Epithelial cell of prostate (primary cell): Measurements from ENCODE around the gene UBE2E2.

Source experiments
- DNase-seq: peaks from one replicate; pipeline ENCODE4 v3.0.0-alpha.2; 2011; ENCODE audit warnings: low read depth, low spot score
- H3K27ac ChIP-seq: fragments of 450-650 bp; 2 replicates; pipeline ENCODE4 v1.5.1; 2017; ENCODE audit warnings: mild to moderate bottlenecking

Gene UBE2E2

DNA sequence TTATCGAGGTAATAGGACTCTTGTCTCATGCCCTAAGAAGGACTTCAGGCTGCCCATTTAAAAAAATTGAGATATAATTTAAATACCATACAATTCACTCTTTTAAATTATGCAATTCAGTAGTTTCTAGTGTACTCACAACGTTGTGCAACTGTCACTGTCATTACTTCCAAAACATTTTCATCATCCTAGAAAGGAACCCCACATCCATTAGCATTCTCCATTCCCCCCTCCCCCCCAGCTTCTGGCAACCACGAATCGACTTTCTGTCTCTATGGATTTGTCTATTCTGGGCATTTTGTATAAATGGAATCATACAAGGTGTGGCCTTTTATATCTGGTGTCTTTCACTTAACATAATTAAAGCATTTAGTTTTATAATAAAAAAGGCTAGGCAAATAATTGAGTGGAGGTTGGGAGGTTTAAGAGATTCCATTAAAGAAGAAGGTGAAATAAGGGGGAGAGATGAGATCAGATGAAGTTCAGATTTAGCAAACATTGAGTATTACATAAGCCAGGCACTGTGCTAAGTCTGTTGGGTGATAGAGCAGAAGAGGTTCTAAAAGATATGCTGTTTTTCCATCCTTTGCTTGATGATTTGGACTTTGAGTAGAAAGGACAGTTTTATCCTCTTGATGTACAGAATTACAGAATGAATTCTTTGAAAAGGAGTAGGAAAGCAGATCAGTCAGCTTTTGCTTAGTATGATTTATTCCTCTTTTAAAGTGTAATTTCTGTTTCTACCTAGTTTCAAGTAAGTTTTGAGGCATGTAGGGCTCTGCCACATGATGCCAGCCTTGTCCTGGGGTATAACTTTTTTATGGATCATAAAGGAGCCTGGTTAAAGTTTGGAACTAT lies 36.3 kb downstream of the UBE2E2 start:
- no peak overlapping the region for H3K27ac ChIP-seq
- no peak for DNase-seq

DNA sequence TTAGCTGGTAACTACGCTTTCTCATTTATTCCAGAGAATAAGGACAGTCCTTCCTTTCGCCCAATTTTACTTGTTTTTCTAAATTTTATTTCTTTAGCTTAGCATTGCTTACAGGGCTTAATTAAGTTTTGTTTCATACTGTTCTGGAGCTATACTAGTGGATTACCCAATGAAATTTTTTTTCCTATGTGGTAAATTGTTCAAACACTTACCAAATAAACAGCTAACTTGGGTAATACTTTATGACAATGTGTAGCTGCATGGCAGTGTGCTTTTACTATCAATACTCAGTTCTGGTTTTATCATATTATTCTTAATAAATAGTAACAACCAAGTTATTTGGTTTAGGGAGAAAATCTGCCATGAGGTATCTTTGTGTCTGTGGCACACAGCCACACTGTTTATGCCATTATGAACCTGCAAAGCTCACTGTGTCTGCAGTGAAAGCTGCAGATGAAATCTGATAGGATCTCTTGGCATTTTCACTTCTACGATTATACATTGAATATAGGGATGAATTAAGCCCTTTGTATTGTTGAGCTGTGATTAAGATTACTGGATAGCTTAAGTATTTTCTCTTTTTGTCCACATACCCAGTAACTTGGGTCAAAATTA lies 37.2 kb downstream of the UBE2E2 start:
- DNase-seq = no peak
- H3K27ac ChIP-seq = no peak overlapping the region

DNA sequence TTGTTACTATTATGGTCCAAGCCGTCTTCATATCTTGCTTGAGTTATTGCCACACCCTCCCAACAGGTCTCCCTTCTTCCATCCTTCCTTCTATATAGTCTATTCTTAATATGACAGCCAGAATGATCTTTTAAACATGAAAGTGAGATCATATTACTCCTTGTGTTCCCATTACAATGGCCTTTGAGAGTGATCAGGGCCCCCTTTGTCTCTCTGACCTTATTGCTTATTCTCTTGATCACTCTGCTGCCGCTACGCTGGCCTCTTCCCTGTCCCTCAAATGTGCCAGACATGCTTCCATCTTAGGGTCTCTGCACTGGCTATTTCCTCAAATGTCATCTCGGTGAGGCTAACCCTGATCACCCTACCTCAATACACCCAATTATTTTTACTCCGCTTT lies 38.1 kb downstream of the UBE2E2 start:
- H3K27ac ChIP-seq = no peak overlapping the region
- no peak for DNase-seq

DNA sequence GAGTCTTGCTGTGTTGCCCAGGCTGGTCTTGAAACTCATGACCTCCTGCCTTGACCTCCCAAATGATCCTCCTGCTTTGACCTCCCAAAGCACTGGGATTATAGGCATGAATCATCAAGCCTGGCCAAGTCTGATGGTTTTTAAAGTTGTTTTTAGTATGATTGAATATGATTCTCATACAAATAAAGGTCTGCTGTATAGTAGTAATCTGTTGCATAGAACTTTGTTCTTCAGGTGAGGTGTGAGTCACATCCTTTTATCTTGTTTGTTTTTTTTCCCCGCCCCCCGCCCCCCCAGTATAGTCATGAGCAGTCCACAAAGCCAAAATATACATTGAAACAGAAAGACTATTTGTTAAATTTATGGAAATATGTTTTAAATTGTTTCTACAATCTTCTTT lies 39.0 kb downstream of the UBE2E2 start:
- no peak for DNase-seq

DNA sequence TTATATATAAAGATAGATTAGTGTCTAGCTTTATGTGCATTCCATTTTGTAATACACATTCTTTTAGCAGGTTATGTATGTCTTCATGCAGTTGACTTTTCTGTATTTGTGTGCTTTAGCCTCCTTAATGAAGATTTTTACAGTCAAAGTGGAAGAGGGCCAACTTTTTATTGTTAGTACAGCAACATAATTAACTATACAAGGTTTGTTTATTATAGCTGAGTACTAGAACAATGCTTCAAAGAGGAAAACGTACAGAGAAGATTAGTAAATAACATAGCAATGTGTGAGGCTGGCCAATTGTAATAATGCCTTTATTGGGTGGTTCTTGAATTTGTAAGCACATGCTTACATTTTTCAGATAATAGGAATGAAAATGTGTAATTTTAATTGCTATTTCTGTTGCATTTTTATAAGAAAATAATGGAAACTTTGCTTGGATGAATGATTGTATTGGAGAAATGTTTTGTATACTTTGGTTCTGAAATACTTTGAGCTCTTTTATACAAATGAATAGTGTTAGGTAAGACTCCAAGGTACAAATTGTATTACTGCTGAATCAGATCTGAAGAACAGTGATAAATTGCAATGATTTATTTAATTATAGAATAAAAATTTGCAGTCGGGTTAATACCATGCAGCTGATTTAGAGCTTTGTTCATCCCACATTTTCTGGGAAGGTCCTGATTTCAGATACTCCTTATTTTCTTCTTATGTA lies 41.4 kb downstream of the UBE2E2 start:
- H3K27ac ChIP-seq = no peak overlapping the region
- no peak for DNase-seq

More for the DNA sequence above, 39.0 kb downstream of the UBE2E2 start:
- H3K27ac ChIP-seq = peak overlapping the region; percentile 39

DNA sequence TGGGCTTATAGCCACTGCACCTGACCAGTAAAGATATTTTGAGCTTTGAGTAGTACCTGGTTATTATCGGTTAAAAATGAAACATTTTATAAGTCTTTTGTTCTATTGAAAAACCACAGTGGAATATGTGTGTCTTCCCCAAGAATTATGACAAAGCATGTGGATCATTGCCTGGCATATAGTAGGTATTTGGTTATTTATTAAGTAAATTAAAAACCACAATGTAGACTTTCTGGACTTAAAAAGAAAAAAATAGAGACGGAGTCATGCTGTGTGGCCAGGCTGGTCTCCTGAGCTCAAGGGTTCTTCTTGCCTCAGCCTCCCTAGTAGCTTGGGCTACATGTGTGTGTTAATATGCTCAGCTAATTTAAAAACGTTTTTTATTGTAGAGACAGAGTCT lies 43.5 kb downstream of the UBE2E2 start:
- no peak for DNase-seq
- no peak overlapping the region for H3K27ac ChIP-seq

DNA sequence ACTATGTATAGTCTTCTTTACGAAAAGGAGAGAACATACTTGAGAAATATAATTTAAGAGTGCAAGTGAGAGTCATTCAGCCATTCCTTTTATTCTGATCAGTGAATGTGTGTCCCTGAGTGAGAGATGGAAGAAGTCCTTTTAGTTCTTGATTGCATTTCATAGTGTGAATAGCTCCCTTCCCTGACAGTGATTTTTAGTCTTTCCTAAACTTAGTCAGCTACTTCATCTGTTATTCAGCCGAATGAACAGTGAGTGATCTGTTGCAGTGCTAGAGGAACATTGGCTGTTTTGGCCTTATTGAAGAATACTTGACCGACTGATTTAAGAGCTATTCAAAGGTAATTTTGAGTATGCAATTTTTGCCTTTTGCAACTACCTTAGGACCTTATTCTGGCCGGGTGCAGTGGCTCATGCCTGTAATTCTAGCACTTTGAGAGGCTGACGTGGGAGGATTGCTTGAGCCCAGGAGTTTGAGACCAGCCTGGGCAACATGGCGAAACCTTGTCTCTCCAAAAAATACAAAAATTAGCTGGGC lies 45.5 kb downstream of the UBE2E2 start:
- DNase-seq = no peak
- no peak overlapping the region for H3K27ac ChIP-seq

DNA sequence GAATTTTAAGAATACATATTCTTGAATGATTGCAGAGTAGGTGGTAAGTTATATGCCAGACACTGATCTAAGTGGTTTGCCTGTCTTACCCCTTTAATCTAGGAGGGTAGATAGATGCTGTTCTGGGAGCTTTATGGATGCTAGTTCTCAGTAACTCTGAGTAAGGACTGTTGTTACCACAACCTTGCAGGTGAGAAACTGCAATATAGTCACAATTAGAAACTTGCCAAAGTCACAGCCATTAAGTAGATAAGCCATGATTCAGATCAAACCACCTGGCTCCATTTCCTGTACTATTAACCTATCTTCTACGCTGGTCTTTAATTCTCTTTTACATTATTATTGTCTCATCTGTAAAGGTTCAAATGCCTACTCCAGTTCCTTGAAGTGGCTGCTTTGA lies 46.8 kb downstream of the UBE2E2 start:
- no peak for DNase-seq
- no peak overlapping the region for H3K27ac ChIP-seq

DNA sequence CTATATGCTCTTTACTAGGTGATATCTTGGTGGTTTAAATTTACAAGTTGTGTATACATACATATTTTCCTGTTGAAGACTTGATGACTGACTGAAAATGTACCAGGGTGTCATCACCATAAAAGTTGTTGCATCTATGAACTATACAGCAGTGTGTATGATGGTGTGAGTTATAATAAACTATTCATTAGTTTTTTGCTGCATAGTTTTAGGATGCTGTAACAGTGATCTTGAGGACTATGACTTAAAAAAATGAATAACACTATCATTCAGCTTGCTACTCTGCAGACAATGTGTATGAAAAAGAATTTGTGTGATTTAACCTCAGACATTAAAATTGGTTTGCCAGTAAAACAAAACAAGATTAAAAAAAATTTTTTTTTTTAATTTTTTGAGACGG lies 49.0 kb downstream of the UBE2E2 start:
- no peak for DNase-seq
- no peak overlapping the region for H3K27ac ChIP-seq

DNA sequence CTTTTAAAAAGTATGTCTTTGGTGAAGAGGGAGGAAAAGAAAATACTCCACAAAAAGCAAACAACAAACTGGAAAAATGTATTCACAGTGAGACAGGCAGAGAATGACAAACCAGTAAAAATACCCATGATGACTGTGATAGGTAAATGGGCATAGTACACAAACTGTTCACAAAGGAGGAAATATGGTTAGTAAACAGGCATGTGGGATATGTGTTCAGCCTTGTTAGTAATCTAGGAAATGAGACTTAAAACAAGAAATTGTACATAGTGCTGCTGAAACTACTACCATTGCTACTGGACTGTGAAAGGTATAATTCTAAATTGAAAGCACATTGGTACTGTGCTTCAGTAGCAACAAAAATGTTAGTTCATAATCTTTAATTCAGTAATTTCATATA lies 50.1 kb downstream of the UBE2E2 start:
- no peak for DNase-seq
- no peak overlapping the region for H3K27ac ChIP-seq

DNA sequence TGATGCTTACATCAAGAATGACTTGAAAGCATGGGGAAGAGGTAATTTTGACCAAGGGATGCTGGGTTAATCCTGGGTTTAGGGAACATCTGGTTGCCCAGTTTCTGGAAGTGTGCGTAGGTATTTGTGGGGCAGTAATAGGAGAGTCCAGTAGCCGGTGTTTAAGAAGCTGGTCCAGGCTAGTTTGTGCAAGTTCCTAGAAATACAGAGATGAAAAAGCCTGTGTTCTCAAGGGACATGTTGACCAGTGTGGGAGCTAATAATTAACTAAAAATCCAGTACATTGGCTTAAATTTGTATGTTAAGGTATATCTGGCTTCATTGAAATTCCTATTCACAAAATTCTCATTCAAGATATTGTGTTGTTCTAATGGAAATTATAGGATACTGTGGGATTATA lies 51.2 kb downstream of the UBE2E2 start:
- DNase-seq = no peak

DNA sequence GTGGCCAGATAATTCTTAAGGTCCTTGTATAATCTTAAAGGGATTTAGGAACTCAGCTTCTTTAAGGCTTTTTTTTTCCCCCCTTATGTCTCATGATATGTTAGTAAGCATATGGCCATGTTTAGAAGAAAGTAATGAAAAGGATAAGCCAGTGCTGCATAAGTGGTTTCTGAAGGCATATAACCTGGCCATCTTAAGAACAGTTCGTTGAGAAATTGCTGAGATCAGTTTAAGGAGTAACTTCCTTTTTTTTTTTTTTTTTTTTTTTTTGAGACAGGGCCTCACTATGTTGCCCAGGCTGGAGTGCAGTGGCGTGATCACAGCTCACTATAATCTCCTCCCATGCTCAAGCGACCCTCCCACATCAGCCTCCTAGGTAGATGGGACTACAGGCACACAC lies 51.7 kb downstream of the UBE2E2 start:
- H3K27ac ChIP-seq = no peak overlapping the region

More for the DNA sequence above, 51.2 kb downstream of the UBE2E2 start:
- no peak overlapping the region for H3K27ac ChIP-seq

DNA sequence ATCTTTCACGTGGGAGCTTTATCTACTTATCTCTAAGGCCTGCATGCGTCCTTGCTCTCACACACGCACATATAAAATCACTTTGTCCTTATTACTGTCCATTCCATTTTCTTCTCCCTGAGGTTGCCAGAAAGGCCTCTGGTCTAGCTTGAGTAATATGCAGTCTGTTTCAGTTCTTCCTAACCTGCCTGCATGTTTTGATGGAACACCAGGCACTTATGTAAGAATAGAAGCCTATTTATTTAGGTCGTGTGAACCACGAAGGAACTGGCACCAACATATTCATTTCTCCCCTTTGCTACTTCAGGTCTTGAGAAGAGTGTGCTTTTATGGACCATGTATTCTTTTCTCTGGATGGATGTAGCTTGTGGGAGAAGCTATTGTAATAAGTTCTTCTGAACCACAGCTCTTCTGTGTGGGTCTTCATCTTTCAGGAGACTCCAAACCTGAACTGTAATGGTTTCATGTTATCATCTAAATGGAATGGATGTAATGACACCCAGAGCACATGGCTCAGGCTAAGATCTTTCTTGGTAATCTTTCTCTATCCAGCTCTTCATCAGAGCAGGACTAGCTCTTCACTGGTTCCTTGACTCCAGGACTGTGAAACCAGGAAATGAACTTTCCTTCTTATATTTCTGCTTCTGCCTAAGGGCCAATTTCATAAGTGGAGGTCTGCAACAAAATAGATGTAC lies 53.8 kb downstream of the UBE2E2 start:
- no peak for DNase-seq
- H3K27ac ChIP-seq = no peak overlapping the region

More for the DNA sequence above, 51.7 kb downstream of the UBE2E2 start:
- DNase-seq = no peak

DNA sequence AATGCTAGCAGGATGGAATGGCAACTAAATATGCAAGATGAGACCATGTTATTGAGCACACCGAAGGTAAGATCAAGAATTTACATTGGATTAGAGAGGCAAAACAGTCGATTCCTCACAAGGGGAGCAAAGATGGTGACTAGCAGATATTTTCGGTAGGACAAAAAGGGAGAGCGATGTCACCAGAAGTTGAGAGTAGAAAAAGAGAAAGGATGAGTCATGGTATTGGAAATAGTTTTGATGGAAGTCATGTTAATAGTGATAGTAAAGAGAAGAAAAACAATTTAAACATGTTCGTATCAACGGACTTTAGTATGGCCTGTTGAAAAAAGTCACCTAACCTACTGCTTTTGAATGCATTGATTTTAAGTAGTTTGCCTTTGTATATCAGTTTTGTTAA lies 55.0 kb downstream of the UBE2E2 start:
- H3K27ac ChIP-seq = no peak overlapping the region
- no peak for DNase-seq

DNA sequence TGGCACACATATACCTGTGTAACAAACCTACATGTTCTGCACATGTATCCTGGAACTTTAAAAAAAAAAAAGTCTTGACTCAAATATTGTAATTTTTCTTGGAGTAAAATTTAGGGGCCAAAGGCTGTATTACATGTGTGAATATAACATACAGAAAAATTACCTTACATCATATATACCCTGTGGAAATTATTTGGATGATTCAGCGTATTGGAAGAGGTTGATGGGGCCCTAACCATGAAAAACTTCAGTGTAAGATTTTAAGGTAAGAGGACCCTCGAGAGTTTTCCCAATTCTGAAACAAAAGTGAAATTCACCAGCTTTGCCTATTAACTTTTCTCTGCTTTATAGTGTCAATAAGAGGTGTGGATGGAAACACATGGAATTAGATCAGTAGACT lies 56.4 kb downstream of the UBE2E2 start:
- H3K27ac ChIP-seq = no peak overlapping the region
- no peak for DNase-seq

DNA sequence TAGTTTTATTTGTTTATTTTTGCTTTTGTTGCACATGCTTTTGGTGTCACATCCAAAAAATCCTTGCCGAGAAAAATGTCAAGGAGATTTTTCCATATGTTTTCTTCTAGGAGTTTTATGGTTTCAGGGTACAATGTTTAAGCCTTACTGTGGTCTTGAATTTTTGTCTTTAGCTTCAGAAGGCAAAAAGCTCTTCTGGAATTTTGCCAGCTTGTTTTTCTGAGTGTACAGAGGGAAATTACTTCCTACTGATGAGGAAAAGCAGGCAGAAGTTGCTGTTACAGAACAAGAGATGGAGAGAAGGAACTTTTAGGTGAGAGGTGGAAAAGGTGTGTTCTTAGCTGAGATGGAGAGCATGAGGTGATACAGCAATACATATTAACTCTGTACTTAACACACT lies 59.6 kb downstream of the UBE2E2 start:
- no peak for DNase-seq
- H3K27ac ChIP-seq = no peak overlapping the region

DNA sequence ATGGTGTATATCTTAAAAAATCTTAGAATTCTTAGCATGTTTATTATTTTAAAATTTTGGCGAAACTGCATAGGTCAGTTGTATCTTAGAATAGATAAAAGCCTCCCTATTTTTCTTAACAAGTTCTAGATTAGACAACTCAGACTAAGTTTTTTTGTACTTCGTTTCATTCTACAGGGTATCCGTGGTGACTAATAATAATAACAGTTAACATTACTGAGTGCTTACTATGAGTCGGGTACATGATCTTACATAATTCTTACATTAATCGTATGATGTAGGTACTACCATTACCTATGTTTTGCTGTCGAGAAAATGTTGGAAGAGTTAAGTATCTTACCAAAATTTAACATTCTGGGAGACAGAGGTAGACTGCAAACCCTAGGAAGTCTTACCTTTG lies 60.7 kb downstream of the UBE2E2 start:
- DNase-seq = no peak

DNA sequence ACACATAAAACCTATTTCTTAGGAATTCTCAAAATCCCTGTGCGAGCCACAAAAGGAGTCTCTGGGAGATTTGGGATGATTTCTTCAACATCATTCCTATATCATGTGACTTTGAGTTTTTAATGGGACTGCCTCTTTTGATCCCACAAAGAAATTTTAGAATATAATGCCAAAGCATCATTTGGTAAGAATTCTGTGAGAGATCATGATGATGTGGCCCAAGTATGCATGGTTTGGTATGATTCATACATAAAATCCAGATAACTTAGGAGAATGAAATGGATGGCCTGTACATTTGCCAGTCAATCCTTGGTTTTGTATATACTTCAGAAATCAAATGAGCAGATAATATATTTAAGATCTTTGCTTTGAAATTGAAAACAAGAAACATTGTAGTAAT lies 61.3 kb downstream of the UBE2E2 start:
- peak overlapping the region; percentile 58 for H3K27ac ChIP-seq
- no peak for DNase-seq

More for the DNA sequence above, 60.7 kb downstream of the UBE2E2 start:
- peak overlapping the region; percentile 58 for H3K27ac ChIP-seq

DNA sequence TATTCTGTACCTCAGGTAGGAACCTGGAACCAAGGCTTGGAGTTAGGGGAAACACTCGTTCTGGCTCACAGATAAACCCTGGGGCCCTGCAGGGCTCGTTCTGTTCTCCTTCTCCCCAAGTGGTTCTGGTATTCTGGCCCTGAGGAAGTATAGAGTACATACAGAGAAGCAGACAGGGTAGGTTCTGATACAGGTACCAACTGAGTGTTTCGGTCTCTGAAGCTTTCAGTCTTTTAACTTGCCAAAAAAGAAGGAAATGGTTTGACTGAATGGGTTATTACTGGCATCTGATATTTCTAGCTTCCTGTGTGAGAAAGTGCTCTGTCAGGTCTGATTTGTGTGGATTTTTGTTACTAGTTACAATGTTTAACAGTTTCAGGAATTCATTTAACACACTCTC lies 67.3 kb downstream of the UBE2E2 start:
- no peak overlapping the region for H3K27ac ChIP-seq
- no peak for DNase-seq
